GM21515 (cell line): Measurements from ENCODE around the gene BCL2.

Source experiments
- ATAC-seq: cut with Tn5 transposase; IDR thresholded peaks from one replicate; pipeline ENCODE4 v1.9.1; 2021; ENCODE audit not compliant: unreplicated experiment

BCL2 gene

GRCh38 chr18:63290166-63290820, 29.3 kb downstream of the BCL2 start:
- ATAC-seq, result no peak

DNA sequence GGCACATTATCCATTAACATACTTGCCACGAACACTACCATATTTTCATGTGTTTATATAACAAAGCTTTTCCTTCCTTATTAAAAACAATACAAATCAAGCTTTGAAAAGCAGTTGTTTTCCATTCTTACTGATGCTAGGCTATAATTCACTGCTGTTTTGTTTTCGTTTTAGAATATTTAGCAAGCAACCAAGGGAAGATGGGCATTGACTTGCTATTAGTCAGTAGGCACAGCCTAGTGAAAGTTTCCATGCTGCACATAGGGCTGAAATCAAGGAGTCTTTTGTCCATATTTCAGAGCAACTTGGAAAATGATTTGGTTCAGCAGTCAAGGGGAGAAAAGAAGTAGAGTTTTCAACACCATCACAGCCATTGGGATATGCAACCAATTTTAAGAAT, 31.3 kb downstream of the BCL2 start:
- no peak for ATAC-seq

DNA sequence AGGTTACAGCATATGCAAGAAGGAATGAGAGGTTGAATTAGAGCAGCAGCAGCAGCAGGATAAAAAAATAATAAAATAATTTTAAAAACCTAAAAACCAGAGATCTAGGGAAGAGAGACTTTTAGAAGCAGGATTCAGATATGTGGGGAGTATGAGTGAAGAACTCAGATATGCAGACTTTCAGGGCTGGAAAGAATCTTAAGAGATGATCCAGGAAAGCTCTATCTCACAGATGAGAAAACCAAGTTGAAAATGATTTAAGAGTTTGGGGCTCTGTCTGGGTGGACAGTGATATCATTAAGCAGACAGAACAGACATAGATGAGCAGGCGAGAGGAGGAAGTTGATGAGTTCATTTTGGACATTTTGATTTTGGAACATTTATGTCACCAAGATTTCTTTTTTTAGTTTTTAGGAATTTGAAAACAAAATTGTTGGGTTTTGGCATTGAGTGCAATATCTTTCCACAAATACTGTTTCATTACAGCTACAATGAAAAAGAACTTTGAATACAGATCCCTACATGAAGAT, 31.8 kb downstream of the BCL2 start:
- no peak for ATAC-seq

GRCh38 chr18:63286926-63287325, 32.6 kb downstream of the BCL2 start:
- ATAC-seq, result no peak

GRCh38 chr18:63284827-63285733, 34.5 kb downstream of the BCL2 start:
- peak; percentile 95 for ATAC-seq

- no peak for ATAC-seq
Observed at GRCh38 chr18:63284173-63284799, 35.3 kb downstream of the BCL2 start.

DNA sequence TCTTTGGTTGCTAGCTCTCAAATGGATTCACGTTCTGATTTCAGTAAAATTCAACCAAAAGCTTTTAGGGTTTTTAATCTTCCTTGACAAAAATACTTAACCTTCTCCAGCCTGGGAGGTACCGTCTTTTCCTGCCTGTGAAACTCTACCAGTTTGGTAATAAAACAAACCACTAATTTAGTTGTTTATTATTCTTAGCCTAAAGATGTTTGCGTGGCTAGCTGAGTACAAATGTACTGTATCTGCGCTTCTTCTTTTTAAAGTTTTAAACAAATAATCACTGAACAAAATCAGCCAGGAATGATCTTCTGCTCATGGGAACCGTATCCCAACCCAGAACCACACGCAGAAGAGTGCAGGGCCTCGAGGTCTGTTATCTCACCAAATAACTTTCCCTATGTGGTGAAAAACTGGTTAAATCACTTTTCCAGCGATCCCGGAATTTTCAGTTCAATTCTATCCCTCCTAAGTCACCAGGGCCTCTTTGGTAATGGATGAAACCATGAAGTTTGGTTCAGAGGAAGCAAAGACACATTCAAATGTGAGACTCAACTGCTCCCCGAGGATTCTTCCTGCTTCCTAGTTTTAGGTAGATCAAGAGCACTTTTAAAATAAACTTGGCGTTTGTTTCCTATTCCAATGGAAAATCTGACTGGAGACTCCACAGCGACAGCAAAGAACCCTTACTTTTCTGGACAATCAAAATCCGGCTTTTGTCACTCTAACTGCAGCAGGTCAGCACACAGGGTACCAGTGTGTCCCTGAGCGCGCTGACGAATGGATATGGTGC, 36.1 kb downstream of the BCL2 start:
- no peak for ATAC-seq

- no peak for ATAC-seq
Observed at GRCh38 chr18:63282793-63283192, 36.8 kb downstream of the BCL2 start.

- ATAC-seq, result no peak
Observed at GRCh38 chr18:63273222-63273927, 46.2 kb downstream of the BCL2 start.

GRCh38 chr18:63272638-63273037, 46.9 kb downstream of the BCL2 start:
- no peak for ATAC-seq

DNA sequence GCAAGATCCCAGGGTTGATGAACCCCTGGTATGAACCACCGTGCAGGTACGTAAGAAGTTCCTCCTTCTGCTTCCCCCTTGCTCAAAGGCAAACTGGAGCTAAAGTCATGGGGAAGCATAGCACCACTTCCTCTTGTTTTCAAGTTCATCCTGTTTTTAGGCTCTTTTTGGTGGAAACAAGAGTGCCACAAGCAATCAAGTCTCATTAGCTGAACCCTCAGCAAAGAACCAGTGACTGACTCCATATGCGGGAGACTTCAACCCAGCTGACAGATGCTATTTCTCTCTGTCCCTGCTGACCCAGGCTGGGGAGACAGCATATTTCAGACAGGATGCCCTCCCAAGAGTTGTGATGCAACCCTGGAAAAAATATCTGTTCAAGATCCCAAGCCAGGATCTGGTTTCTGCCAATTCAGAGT, 47.7 kb downstream of the BCL2 start:
- ATAC-seq, result no peak

GRCh38 chr18:63271148-63271547, 48.4 kb downstream of the BCL2 start:
- no peak for ATAC-seq

- ATAC-seq, result no peak
Observed at GRCh38 chr18:63267975-63268721, 51.4 kb downstream of the BCL2 start.

- no peak for ATAC-seq
Observed at GRCh38 chr18:63266888-63267790, 52.4 kb downstream of the BCL2 start.

- ATAC-seq, result no peak
Observed at GRCh38 chr18:63265326-63265725, 54.2 kb downstream of the BCL2 start.

- no peak for ATAC-seq
Observed at GRCh38 chr18:63264871-63265270, 54.7 kb downstream of the BCL2 start.

GRCh38 chr18:63263444-63263843, 56.1 kb downstream of the BCL2 start:
- ATAC-seq, result no peak
